HCT116 (cell line): Measurements from ENCODE around the gene PRRT1. TPM values are rescaled to one million over a fixed set of nuclear protein-coding genes. Genes with fewer than 3 reads are reported as not detected.

Experiments
- ATAC-seq: fragments of 200-7000 bp; cut with Tn5 transposase; 2 replicates; pipeline ENCODE4 v1.9.1; 2020; ENCODE audit warnings: mild to moderate bottlenecking, moderate library complexity
- BruUV-seq: library from RNA; stranded (reverse); fragments of 400-500 nt; replicated peaks from 2 replicates; lab custom pipeline; 2021; lab: Mats Ljungman, UMichigan
- CTCF ChIA-PET: fragments of 300-600 bp; sonication (Branson Sonifier 250); formaldehyde crosslinking; loops from one replicate; lab custom pipeline; 2021; ENCODE audit warnings: antibody characterized with exemption; lab: Charles Lee
- POLR2A ChIA-PET: fragments of 300-600, 350-600 bp; sonication (Branson Sonifier 250); formaldehyde crosslinking; loops from one replicate; lab custom pipeline; 2021; ENCODE audit warnings: antibody characterized with exemption; lab: Charles Lee
- RAD21 ChIA-PET, 2 experiments: fragments of 300-600 bp; sonication (Branson Sonifier 250); formaldehyde crosslinking; loops; one replicate each; lab custom pipeline; 2023; ENCODE audit warnings: low total read pairs in 2 of 2; ENCODE audit not compliant: uncharacterized antibody in 2 of 2, unreplicated experiment in 2 of 2, low non-redundant PET in 1 of 2; lab: Charles Lee
- DNase-seq: peaks from one replicate; pipeline ENCODE4 v3.0.0-alpha.2; 2010; ENCODE audit warnings: low read depth, low spot score
- H2AFZ ChIP-seq: fragments of 200-600 bp; shearing (Covaris generic), sonication (generic); 2 replicates; pipeline ENCODE4 v1.6.1; 2017; ENCODE audit warnings: low read depth, mixed run types, mixed read lengths, antibody characterized with exemption, low read length; ENCODE audit not compliant: poor library complexity, severe bottlenecking
- H3K27ac ChIP-seq: 2 replicates; pipeline ENCODE4 v1.5.1; 2012; ENCODE audit warnings: low read depth, low read length
- H3K27me3 ChIP-seq: fragments of 200-600 bp; sonication (generic); 2 replicates; pipeline ENCODE4 v1.6.1; 2016; ENCODE audit warnings: mixed run types, low read length, mixed read lengths; ENCODE audit not compliant: insufficient read depth
- H3K36me3 ChIP-seq, 2 experiments: fragments of 200-500 bp in 1 of 2; fragments of 200-600 bp in 1 of 2; sonication (Bioruptor generic) in 1 of 2; sonication (generic) in 1 of 2; 2 replicates each; pipeline versions ENCODE4 v1.5.1 to v1.6.1; 2014 to 2016; ENCODE audit warnings: low read length in 2 of 2, inconsistent platforms in 1 of 2, mixed read lengths in 1 of 2, mixed run types in 1 of 2; ENCODE audit not compliant: insufficient read depth in 2 of 2, control insufficient read depth in 1 of 2
- H3K4me1 ChIP-seq, 2 experiments: fragments of 200-600 bp in 1 of 2; sonication (generic) in 1 of 2; 2 replicates each; pipeline versions ENCODE4 v1.5.1 to v1.6.1; 2012 to 2017; ENCODE audit warnings: low read length in 2 of 2, inconsistent platforms in 1 of 2, mild to moderate bottlenecking in 1 of 2, mixed read lengths in 1 of 2, mixed run types in 1 of 2, moderate library complexity in 1 of 2; ENCODE audit not compliant: insufficient read depth in 2 of 2, control insufficient read depth in 1 of 2
- H3K4me2 ChIP-seq: fragments of 200-600 bp; sonication (generic); 2 replicates; pipeline ENCODE4 v1.6.1; 2017; ENCODE audit warnings: mixed run types, low read length, mixed read lengths
- H3K4me3 ChIP-seq, 2 experiments: fragments of 200-600 bp in 1 of 2; sonication (generic) in 1 of 2; replicated peaks in 1 of 2; 2 replicates each; pipeline ENCODE4 v1.5.1; 2011 to 2016; ENCODE audit warnings: low read length in 2 of 2, control low read depth in 1 of 2, low read depth in 1 of 2, mild to moderate bottlenecking in 1 of 2, mixed read lengths in 1 of 2, mixed run types in 1 of 2
- H3K79me2 ChIP-seq: fragments of 200-600 bp; sonication (generic); 2 replicates; pipeline ENCODE4 v1.6.1; 2017; ENCODE audit warnings: mild to moderate bottlenecking, mixed run types, low read length, moderate library complexity, mixed read lengths; ENCODE audit not compliant: insufficient read depth
- H3K9ac ChIP-seq: fragments of 200-600 bp; sonication (generic); 2 replicates; pipeline ENCODE4 v1.6.1; 2016; ENCODE audit warnings: low read length, mixed read lengths
- H3K9me2 ChIP-seq: fragments of 200-600 bp; sonication (generic), shearing (Covaris generic); 2 replicates; pipeline ENCODE4 v1.6.1; 2017; ENCODE audit warnings: mixed run types, mild to moderate bottlenecking, moderate library complexity; ENCODE audit not compliant: insufficient read depth
- H3K9me3 ChIP-seq, 2 experiments: fragments of 200-500 bp in 1 of 2; fragments of 200-600 bp in 1 of 2; sonication (Bioruptor generic) in 1 of 2; sonication (generic) in 1 of 2; 2 replicates each; pipeline ENCODE4 v1.6.1; 2014 to 2017; ENCODE audit warnings: low read length in 2 of 2, mixed read lengths in 2 of 2, inconsistent platforms in 1 of 2, low read depth in 1 of 2, mild to moderate bottlenecking in 1 of 2, mixed run types in 1 of 2, moderate library complexity in 1 of 2; ENCODE audit not compliant: control insufficient read depth in 1 of 2, insufficient read depth in 1 of 2
- H4K20me1 ChIP-seq: fragments of 200-600 bp; sonication (generic), shearing (Covaris generic); 2 replicates; pipeline ENCODE4 v1.6.1; 2017; ENCODE audit warnings: mixed run types, mild to moderate bottlenecking, moderate library complexity; ENCODE audit not compliant: insufficient read depth
- CEBPB ChIP-seq: IDR thresholded peaks from 2 replicates; pipeline ENCODE4 v1.6.1; 2012; ENCODE audit warnings: low read depth
- EGR1 ChIP-seq: IDR thresholded peaks from 2 replicates; pipeline ENCODE4 v1.6.1; 2012; ENCODE audit warnings: low read depth
- JUND ChIP-seq: IDR thresholded peaks from 2 replicates; pipeline ENCODE4 v1.6.1; 2012
- POLR2A ChIP-seq: IDR thresholded peaks from 2 replicates; pipeline ENCODE4 v1.7.0; 2011; ENCODE audit warnings: borderline replicate concordance; ENCODE audit not compliant: insufficient read depth, insufficient read length; ENCODE audit errors: extremely low read depth
- POLR2AphosphoS5 ChIP-seq: IDR thresholded peaks from 2 replicates; pipeline ENCODE4 v1.6.1; 2011; ENCODE audit warnings: mild to moderate bottlenecking, low read depth, low read length, moderate library complexity
- RAD21 ChIP-seq: IDR thresholded peaks from 2 replicates; pipeline ENCODE4 v1.6.1; 2012; ENCODE audit warnings: low read depth, mild to moderate bottlenecking
- SP1 ChIP-seq: IDR thresholded peaks from 2 replicates; pipeline ENCODE4 v1.6.1; 2012; ENCODE audit warnings: low read depth
- SRF ChIP-seq: IDR thresholded peaks from 2 replicates; pipeline ENCODE4 v1.6.1; 2012; ENCODE audit warnings: low read depth
- TCF7L2 ChIP-seq: IDR thresholded peaks from 2 replicates; pipeline ENCODE4 v1.7.0; 2011; ENCODE audit warnings: borderline replicate concordance, inconsistent platforms; ENCODE audit not compliant: insufficient read depth, insufficient read length; ENCODE audit errors: extremely low read depth
- YY1 ChIP-seq: IDR thresholded peaks from 2 replicates; pipeline ENCODE4 v1.6.1; 2011; ENCODE audit warnings: low read length, low read depth, moderate library complexity, mild to moderate bottlenecking; ENCODE audit not compliant: insufficient replicate concordance; ENCODE audit errors: extremely low read depth
- ZFX ChIP-seq: fragments of 450-650 bp; IDR thresholded peaks from 2 replicates; pipeline ENCODE4 v1.6.1; 2017
- ZNF274 ChIP-seq: fragments of 200-500 bp; sonication (Bioruptor generic); IDR thresholded peaks from 2 replicates; pipeline ENCODE4 v1.6.1; 2014; ENCODE audit warnings: mild to moderate bottlenecking, low read depth, low read length, inconsistent platforms
- intact Hi-C: fragments of 100-400 bp; cut with micrococcal nuclease; formaldehyde crosslinking; loops from 2 replicates; pipeline ENCODE4 v1.10.0; 2022
- total RNA-seq: library from RNA; stranded (reverse); gene quantifications from one replicate; pipeline ENCODE4 v1.2.1, GENCODE V29; 2021; ENCODE audit not compliant: unreplicated experiment
- TF ChIP-seq, protein P1 (sequence below): IDR thresholded peaks from 2 replicates; pipeline ENCODE4 v1.6.1; 2011; ENCODE audit warnings: mild to moderate bottlenecking, low read length, moderate library complexity; ENCODE audit not compliant: insufficient replicate concordance; ENCODE audit errors: extremely low read depth
- TF ChIP-seq, protein P2 (sequence below): IDR thresholded peaks from 2 replicates; pipeline ENCODE4 v1.6.1; 2012

Gene PRRT1
- total RNA-seq, 1 experiment from 2014 or later: 6.1 TPM

DNA sequence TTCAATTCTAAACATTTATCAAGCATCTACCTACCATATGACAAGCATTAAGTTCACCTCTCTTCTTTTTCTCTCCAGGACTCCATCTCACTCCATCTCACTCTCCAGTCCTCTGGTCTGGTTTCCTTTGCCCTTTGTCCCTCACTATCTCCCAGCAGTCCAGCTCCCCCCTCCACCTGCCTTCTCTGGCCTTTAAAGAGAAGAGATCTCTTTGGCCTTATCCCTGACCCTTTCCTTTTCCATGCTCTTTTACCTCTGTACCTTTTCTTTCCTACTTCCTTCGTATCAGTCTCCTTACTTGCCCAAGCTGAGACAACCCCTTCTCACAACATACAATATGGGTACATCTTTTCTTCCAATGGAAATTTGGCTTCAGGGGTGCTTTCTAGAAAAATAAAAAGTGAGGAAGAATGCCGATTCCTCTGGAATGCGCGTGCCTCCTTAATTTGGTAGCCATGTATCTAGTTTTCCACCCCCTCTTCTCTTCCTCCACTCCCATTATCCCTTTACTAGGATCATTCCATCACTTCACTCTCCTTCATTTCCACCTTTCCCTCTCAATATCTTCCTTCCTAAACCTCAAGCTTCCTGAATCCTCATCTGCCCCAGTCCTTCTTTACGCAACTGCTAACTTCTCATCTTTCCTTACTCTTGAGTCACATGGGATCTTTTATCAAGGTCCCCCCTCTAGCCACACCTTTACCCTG, 24.9 kb upstream of the PRRT1 start (continued):
- TF ChIP-seq, protein P1, sequence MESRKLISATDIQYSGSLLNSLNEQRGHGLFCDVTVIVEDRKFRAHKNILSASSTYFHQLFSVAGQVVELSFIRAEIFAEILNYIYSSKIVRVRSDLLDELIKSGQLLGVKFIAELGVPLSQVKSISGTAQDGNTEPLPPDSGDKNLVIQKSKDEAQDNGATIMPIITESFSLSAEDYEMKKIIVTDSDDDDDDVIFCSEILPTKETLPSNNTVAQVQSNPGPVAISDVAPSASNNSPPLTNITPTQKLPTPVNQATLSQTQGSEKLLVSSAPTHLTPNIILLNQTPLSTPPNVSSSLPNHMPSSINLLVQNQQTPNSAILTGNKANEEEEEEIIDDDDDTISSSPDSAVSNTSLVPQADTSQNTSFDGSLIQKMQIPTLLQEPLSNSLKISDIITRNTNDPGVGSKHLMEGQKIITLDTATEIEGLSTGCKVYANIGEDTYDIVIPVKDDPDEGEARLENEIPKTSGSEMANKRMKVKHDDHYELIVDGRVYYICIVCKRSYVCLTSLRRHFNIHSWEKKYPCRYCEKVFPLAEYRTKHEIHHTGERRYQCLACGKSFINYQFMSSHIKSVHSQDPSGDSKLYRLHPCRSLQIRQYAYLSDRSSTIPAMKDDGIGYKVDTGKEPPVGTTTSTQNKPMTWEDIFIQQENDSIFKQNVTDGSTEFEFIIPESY: no peak
- TF ChIP-seq TCF7L2 (no peak), JUND (no peak), RAD21 (no peak), CEBPB (no peak), SP1 (no peak), SRF (no peak), YY1 (no peak)
- TF ChIP-seq, protein P2, sequence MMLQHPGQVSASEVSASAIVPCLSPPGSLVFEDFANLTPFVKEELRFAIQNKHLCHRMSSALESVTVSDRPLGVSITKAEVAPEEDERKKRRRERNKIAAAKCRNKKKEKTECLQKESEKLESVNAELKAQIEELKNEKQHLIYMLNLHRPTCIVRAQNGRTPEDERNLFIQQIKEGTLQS: no peak
- TF ChIP-seq, all 23 proteins: peak for 0

DNA sequence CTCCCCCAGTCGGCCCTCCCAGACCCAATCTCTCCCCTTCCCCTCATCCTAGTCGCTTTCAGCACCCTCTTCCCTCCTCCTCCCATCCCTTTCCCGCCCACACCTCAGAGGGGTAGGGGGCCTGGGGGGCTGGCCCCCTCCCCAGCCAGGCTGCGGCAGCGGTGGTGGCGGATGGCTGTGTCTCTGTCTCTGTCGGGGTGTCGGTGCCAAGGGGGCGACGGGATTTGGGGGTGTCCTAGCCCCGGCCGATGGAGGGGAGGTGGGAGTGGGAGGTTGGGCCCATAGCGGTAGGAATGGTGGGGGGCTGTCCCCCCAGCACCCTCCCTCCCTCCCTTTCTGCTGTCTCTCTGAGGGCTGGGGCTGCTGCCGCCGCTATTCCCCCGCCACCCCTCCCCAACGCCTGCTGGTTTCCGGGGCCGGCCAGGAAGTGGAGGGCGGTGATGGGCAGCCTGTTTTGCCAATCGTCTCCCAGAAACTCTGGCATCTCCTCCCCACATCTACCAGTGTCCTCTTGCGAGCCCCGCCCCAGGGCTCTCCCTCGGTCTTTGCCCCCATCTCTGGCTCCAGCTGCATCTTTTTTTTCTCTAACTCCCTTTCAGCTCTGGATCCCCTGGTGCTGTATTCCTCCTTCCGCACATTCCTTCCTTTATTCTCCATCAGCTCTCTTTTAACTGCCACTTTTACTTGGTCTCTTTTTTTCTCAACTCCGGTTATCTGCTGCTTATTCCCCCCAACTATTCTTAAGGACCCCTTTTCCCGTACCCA, 24.2 kb upstream of the PRRT1 start, which contains the start of gene AGPAT1:
Gene AGPAT1, minus strand, starts transcription at position 374 of the 765 bp plus-strand sequence. CDS start 4,588 bp downstream, outside the sequence.
- H3K9me3 ChIP-seq: no peaks in the 10 kb centered on the region
- H3K27me3 ChIP-seq: no peaks in the 10 kb centered on the region
- RAD21 ChIA-PET: no interaction called here
- peak within 1 kb of the TSS; percentile 97 for H3K4me2 ChIP-seq
- peaks cover under 1 to 4% of the 10 kb centered on the region in 2 experiments; a peak in 2 of 4 replicates for H3K36me3 ChIP-seq
- H4K20me1 ChIP-seq: no peaks in the 10 kb centered on the region
- H3K4me1 ChIP-seq: peaks cover 24 to 52% of the 10 kb centered on the region in 2 experiments
- ATAC-seq: peak; percentile 70
- no TSS peak for BruUV-seq
- H3K9me2 ChIP-seq: no peaks in the 10 kb centered on the region
- POLR2A ChIA-PET: interaction anchor here (1.8 to 2.2 kb wide), 3 partner anchors 12 to 20 kb away, joined by 5 to 10 read pairs (median 6); partner anchors contain the start of genes EGFL8 and GPSM3
- H3K27ac ChIP-seq: peak within 1 kb of the TSS; percentile 76
- intact Hi-C loops: no loop called here
- peaks cover 24% of the 10 kb centered on the region for H3K79me2 ChIP-seq
- CTCF ChIA-PET: interaction anchor here (0.9 kb wide), 1 partner anchor 57 kb away, joined by 4 read pairs; no protein-coding TSS in a partner anchor
- peak within 1 kb of the TSS; percentile 93 to 98 for H3K4me3 ChIP-seq
- peak within 1 kb of the TSS; percentile 90 for H3K9ac ChIP-seq
- TF ChIP-seq POLR2AphosphoS5 (peak; percentile 88), ZNF274 (no peak), POLR2A (peak; percentile 73), ZFX (no peak), EGR1 (no peak)
- TF ChIP-seq, protein P1: no peak
- no peak within 1 kb of the TSS for H2AFZ ChIP-seq
- DNase-seq: peak; percentile 90
